HEK293 (cell line): ENCODE measurements around the gene NDUFAF5.
"Not testable (repeated sequence)": the region's sequence is repeated elsewhere in the genome, so short reads cannot be mapped to it uniquely, and the experiment has no call there.

ENCODE experiments used
- KLF8 ChIP-seq: fragments of 450-650 bp; formaldehyde crosslinking; IDR thresholded peaks from 2 replicates; pipeline ENCODE4 v1.5.1; 2016; ENCODE audit warnings: missing biosample characterization, missing genetic modification characterization
- MYNN ChIP-seq: fragments of 450-650 bp; formaldehyde crosslinking; IDR thresholded peaks from 2 replicates; pipeline ENCODE4 v1.5.1; 2016; ENCODE audit warnings: missing biosample characterization, missing genetic modification characterization, borderline replicate concordance
- ZFP3 ChIP-seq: fragments of 450-650 bp; formaldehyde crosslinking; IDR thresholded peaks from 2 replicates; pipeline ENCODE4 v1.5.1; 2016; ENCODE audit warnings: low read depth, missing biosample characterization, missing genetic modification characterization
- ZNF174 ChIP-seq: fragments of 450-650 bp; formaldehyde crosslinking; IDR thresholded peaks from 2 replicates; pipeline ENCODE4 v1.5.0; 2017; ENCODE audit warnings: missing biosample characterization, mild to moderate bottlenecking, missing genetic modification characterization
- ZNF660 ChIP-seq: fragments of 450-650 bp; IDR thresholded peaks from 2 replicates; pipeline ENCODE4 v1.5.1; 2018; ENCODE audit warnings: missing biosample characterization, mild to moderate bottlenecking, missing genetic modification characterization
- ZNF677 ChIP-seq: fragments of 450-650 bp; IDR thresholded peaks from 2 replicates; pipeline ENCODE4 v1.5.0; 2018; ENCODE audit warnings: missing biosample characterization, mild to moderate bottlenecking, missing genetic modification characterization, moderate library complexity
- TF ChIP-seq, protein P1 (sequence below): fragments of 450-650 bp; formaldehyde crosslinking; IDR thresholded peaks from 2 replicates; pipeline ENCODE4 v1.5.1; 2016; ENCODE audit warnings: missing biosample characterization, missing genetic modification characterization
- TF ChIP-seq, protein P2 (sequence below): fragments of 450-650 bp; formaldehyde crosslinking; IDR thresholded peaks from 2 replicates; pipeline ENCODE4 v1.5.1; 2016; ENCODE audit warnings: missing biosample characterization, missing genetic modification characterization, low read depth
- TF ChIP-seq, protein P3 (sequence below): fragments of 450-650 bp; formaldehyde crosslinking; IDR thresholded peaks from 2 replicates; pipeline ENCODE4 v1.5.1; 2016; ENCODE audit warnings: missing biosample characterization, missing genetic modification characterization

DNA sequence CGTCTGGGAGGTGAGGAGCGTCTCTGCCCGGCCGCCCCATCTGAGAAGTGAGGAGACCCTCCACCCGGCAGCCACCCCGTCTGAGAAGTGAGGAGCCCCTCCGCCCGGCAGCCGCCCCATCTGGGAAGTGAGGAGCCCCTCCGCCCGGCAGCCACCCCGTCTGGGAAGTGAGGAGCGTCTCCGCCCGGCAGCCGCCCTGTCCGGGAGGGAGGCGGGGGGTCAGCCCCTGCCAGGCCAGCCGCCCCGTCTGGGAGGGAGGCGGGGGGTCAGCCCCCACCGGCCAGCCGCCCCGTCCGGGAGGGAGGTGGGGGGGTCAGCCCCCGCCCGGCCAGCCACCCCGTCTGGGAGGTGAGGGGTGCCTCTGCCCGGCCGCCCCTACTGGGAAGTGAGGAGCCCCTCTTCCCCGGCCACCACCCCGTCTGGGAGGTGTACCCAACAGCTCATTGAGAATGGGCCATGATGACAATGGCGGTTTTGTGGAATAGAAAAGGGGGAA, 24.3 kb upstream of the NDUFAF5 start:
- not testable (repeated sequence) for TF ChIP-seq ZNF677 (tag by site-specific recombination); KLF8 (tag by site-specific recombination); MYNN (tag by site-specific recombination); ZNF660 (tag by site-specific recombination); ZNF174; ZFP3 (tag by site-specific recombination)
- TF ChIP-seq, protein P1, sequence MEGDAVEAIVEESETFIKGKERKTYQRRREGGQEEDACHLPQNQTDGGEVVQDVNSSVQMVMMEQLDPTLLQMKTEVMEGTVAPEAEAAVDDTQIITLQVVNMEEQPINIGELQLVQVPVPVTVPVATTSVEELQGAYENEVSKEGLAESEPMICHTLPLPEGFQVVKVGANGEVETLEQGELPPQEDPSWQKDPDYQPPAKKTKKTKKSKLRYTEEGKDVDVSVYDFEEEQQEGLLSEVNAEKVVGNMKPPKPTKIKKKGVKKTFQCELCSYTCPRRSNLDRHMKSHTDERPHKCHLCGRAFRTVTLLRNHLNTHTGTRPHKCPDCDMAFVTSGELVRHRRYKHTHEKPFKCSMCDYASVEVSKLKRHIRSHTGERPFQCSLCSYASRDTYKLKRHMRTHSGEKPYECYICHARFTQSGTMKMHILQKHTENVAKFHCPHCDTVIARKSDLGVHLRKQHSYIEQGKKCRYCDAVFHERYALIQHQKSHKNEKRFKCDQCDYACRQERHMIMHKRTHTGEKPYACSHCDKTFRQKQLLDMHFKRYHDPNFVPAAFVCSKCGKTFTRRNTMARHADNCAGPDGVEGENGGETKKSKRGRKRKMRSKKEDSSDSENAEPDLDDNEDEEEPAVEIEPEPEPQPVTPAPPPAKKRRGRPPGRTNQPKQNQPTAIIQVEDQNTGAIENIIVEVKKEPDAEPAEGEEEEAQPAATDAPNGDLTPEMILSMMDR (tag by site-specific recombination), result not testable (repeated sequence)
- TF ChIP-seq, protein P2, sequence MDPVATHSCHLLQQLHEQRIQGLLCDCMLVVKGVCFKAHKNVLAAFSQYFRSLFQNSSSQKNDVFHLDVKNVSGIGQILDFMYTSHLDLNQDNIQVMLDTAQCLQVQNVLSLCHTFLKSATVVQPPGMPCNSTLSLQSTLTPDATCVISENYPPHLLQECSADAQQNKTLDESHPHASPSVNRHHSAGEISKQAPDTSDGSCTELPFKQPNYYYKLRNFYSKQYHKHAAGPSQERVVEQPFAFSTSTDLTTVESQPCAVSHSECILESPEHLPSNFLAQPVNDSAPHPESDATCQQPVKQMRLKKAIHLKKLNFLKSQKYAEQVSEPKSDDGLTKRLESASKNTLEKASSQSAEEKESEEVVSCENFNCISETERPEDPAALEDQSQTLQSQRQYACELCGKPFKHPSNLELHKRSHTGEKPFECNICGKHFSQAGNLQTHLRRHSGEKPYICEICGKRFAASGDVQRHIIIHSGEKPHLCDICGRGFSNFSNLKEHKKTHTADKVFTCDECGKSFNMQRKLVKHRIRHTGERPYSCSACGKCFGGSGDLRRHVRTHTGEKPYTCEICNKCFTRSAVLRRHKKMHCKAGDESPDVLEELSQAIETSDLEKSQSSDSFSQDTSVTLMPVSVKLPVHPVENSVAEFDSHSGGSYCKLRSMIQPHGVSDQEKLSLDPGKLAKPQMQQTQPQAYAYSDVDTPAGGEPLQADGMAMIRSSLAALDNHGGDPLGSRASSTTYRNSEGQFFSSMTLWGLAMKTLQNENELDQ, result not testable (repeated sequence)
- TF ChIP-seq, protein P3, sequence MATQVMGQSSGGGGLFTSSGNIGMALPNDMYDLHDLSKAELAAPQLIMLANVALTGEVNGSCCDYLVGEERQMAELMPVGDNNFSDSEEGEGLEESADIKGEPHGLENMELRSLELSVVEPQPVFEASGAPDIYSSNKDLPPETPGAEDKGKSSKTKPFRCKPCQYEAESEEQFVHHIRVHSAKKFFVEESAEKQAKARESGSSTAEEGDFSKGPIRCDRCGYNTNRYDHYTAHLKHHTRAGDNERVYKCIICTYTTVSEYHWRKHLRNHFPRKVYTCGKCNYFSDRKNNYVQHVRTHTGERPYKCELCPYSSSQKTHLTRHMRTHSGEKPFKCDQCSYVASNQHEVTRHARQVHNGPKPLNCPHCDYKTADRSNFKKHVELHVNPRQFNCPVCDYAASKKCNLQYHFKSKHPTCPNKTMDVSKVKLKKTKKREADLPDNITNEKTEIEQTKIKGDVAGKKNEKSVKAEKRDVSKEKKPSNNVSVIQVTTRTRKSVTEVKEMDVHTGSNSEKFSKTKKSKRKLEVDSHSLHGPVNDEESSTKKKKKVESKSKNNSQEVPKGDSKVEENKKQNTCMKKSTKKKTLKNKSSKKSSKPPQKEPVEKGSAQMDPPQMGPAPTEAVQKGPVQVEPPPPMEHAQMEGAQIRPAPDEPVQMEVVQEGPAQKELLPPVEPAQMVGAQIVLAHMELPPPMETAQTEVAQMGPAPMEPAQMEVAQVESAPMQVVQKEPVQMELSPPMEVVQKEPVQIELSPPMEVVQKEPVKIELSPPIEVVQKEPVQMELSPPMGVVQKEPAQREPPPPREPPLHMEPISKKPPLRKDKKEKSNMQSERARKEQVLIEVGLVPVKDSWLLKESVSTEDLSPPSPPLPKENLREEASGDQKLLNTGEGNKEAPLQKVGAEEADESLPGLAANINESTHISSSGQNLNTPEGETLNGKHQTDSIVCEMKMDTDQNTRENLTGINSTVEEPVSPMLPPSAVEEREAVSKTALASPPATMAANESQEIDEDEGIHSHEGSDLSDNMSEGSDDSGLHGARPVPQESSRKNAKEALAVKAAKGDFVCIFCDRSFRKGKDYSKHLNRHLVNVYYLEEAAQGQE (tag by site-specific recombination), result not testable (repeated sequence)
